AG04450 (cell line): Measurements from ENCODE around the gene LRRC72. TPM values are rescaled to one million over a fixed set of nuclear protein-coding genes. Genes with fewer than 3 reads are reported as not detected.

Source experiments
- CTCF ChIA-PET: fragments of 300-600, 350-600 bp; formaldehyde crosslinking; extraction: SDS; loops from one replicate; lab custom pipeline; 2022; ENCODE audit warnings: antibody characterized with exemption, inconsistent platforms; lab: Charles Lee
- POLR2A ChIA-PET: fragments of 350-600 bp; formaldehyde crosslinking; extraction: SDS; loops from one replicate; lab custom pipeline; 2021; ENCODE audit warnings: antibody characterized with exemption, inconsistent platforms; lab: Yijun Ruan, JAX
- DNase-seq: peaks from one replicate; pipeline ENCODE4 v3.0.0-alpha.2; 2011; ENCODE audit warnings: low read depth, low spot score
- H3K27ac ChIP-seq: one replicate; pipeline ENCODE4 v1.5.1; 2012; ENCODE audit warnings: low read depth, low read length, control low read depth
- H3K27me3 ChIP-seq: one replicate; pipeline ENCODE4 v1.6.0; 2012; ENCODE audit warnings: low read length; ENCODE audit not compliant: control insufficient read depth, insufficient read depth
- H3K4me3 ChIP-seq: 2 replicates; pipeline ENCODE4 v1.5.1; 2011; ENCODE audit warnings: mild to moderate bottlenecking, low read depth, low read length, control low read depth
- H3K9me3 ChIP-seq: 2 replicates; pipeline ENCODE4 v1.5.1; 2012; ENCODE audit warnings: low read length; ENCODE audit not compliant: control insufficient read depth, insufficient read depth
- CTCF ChIP-seq: IDR thresholded peaks from 2 replicates; pipeline ENCODE4 v1.5.1; 2011; ENCODE audit warnings: low read depth, low read length, control low read depth, inconsistent platforms
- polyA plus RNA-seq: library from polyadenylated mRNA; depleted of rRNA; stranded (reverse); fragments of >200 nt; gene quantifications from 2 replicates; pipeline ENCODE4 v1.2.3, GENCODE V29; 2011

LRRC72 gene
- polyA plus RNA-seq, 1 experiment, result not detected

DNA sequence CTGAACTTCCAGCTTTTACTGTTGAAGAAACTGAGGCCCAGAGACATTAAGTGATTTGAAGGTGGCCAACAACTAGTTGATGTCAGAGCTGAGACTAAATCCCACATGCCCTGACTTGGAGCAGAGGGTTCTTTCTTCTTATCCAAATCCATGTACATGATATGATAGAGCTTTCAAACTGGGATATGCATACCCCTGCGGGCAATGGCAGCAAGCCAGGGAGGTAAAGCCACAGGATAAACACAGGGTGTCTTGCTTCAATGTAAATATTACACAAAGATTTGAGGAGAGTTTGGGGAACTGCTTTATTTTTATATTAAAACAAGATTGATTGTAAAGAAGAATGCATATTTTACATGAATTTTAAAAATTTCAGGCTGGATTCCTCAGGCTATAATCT lies 2.3 kb upstream of the LRRC72 start:
- H3K27ac ChIP-seq, result no peak overlapping the region
- POLR2A ChIA-PET, result no interaction called here
- CTCF ChIA-PET, result interaction anchor here (1.3 to 1.7 kb wide), 2 partner anchors 10 to 14 kb away, joined by 5 read pairs; no protein-coding TSS in a partner anchor
- TF ChIP-seq CTCF, result no peak
- H3K27me3 ChIP-seq, result no peaks in the 10 kb centered on the region
- no peak for DNase-seq
- H3K9me3 ChIP-seq, result no peaks in the 10 kb centered on the region
- no peak overlapping the region for H3K4me3 ChIP-seq

GRCh38 chr7:16528520-16528919 lies 1.9 kb downstream of the LRRC72 start:
- no peak for TF ChIP-seq CTCF
- DNase-seq, result no peak
- Histone ChIP-seq H3K27me3 (no peaks in the 10 kb centered on the region), H3K9me3 (no peaks in the 10 kb centered on the region), H3K27ac (no peak overlapping the region), H3K4me3 (no peak overlapping the region)
- ChIA-PET CTCF (no interaction called here), POLR2A (no interaction called here)

GRCh38 chr7:16529697-16530096 lies 3.1 kb downstream of the LRRC72 start:
- TF ChIP-seq CTCF, result no peak
- DNase-seq, result no peak
- Histone ChIP-seq H3K4me3 (no peak overlapping the region), H3K27ac (no peak overlapping the region), H3K9me3 (no peaks in the 10 kb centered on the region), H3K27me3 (no peaks in the 10 kb centered on the region)
- POLR2A ChIA-PET, result no interaction called here
- CTCF ChIA-PET, result no interaction called here

DNA sequence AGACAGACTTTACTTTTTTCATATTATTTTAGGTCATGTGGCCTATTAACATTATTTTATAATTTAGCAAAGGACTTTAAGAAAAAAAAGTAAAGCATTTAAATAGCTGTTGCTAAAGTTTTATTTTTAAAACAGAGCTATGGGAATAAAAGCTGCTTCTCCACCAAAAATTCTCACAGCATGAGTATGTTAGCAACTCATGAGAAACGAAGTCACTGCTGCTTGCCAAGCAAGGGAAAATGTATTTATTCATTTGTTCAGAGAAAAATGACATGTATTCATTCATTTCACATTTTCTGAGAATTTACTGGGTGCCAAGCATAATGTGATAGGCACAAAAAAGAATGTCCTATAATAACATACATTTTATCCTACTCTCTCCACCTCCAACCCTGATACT lies 5.1 kb downstream of the LRRC72 start:
- Histone ChIP-seq H3K4me3 (no peak overlapping the region), H3K27ac (no peak overlapping the region), H3K27me3 (no peaks in the 10 kb centered on the region), H3K9me3 (no peaks in the 10 kb centered on the region)
- no peak for DNase-seq
- ChIA-PET CTCF (interaction anchor here (0.6 to 1.2 kb wide), 2 partner anchors 33 to 51 kb away, joined by 3 to 5 read pairs; no protein-coding TSS in a partner anchor), POLR2A (no interaction called here)
- no peak for TF ChIP-seq CTCF

GRCh38 chr7:16532272-16532671 lies 5.6 kb downstream of the LRRC72 start:
- CTCF ChIA-PET, result interaction anchor here (0.6 kb wide), 1 partner anchor 50 kb away, joined by 3 read pairs; no protein-coding TSS in a partner anchor
- H3K27ac ChIP-seq, result no peak overlapping the region
- no peak overlapping the region for H3K4me3 ChIP-seq
- H3K27me3 ChIP-seq, result no peaks in the 10 kb centered on the region
- POLR2A ChIA-PET, result no interaction called here
- DNase-seq, result no peak
- no peak for TF ChIP-seq CTCF
- no peaks in the 10 kb centered on the region for H3K9me3 ChIP-seq
